ENCODE data around the gene TSPOAP1. TPM values are rescaled to one million over a fixed set of nuclear protein-coding genes. Genes with fewer than 3 reads are reported as not detected.

TSPOAP1 gene
- total RNA-seq, 4 donors from 2014 or later, result 0.59 to 43.7 (median 32.4) TPM

DNA sequence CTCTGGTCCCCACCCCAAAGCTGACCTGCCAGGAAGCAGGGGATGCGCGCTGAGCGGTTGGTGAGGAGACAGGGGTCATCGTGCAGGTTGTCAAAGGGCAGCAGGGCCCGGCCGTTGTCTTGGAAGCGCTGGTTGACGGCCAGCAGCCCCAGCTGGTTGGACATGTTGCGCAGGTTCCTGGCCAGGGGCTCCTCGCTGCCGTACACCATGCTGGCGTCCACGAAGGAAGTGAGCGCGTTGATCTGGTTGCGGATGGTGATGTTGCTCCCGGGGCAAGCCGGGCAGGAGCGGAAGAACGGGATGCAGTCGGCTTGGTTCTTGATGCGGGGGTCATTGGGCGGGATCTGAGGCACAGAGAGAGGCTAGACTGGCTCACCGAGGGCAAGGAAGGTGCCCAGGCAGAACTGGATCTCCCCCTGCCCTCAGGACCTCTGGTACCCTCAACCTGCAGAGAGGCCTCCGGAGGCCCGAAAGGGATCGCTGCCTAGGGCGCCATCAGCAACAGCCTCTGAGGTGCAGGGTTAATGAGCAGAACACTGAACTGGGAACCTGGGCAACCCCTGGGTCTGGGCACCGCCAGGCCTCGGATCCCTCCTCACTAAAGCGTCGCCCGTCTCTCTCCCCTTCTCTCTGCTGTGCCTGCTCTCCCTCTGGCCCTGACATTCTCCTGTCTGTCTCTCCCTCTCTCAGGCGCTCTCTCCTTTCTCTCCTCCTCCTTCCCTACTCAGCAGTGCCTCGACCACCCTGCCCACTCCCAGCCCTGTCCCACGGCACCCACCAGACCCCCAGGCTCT lies 50.6 kb downstream of the TSPOAP1 start:
- no peak for TF ChIP-seq POLR2A (IDR thresholded peaks at IDR 0.05)
- TF ChIP-seq CTCF (IDR thresholded peaks at IDR 0.05), result no peak
- intact Hi-C loops (cut with DNase I; ENCODE audit: low total_unique reads), result no loop called here
- Histone ChIP-seq H3K36me3 (no peaks in the 10 kb centered on the region), H3K27me3 (no peaks in the 10 kb centered on the region), H3K4me1 (no peaks in the 10 kb centered on the region), H3K27ac (no peak overlapping the region), H3K9me3 (no peaks in the 10 kb centered on the region), H3K4me3 (no peak overlapping the region)
- DNase-seq, result no peak

DNA sequence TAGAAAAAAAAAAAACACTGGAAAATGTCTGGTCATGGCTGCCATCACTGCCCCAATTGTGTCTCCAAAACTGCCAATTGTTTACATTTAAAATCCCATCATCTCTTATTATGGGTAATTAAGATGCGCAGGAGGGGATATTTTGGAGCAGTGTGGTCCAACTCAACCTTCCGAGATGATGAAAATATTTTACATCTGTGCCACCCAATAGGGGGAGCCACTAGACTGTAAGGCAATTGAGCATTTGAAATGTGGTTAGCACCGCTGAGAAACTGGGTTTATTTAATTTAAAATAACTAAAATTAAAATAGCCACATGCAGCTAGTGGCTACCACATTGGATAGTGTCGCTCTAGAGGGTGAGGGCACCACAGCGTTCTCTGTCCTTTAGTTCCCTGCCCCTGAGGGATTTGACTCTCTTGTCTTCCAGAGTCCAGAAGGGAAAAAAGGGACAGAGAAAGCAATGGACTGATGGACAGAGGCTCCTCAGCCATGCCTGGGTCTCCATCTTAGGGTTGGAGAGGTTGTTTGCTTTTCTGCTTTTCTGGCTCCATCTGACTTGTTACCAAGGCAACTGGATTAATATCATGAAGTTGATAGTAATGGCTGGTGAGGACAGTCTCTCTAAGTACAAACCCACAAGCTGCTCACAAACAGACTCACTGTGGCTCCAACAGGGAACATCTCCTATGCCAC lies 51.3 kb downstream of the TSPOAP1 start:
- Histone ChIP-seq H3K36me3 (no peaks in the 10 kb centered on the region), H3K27me3 (no peaks in the 10 kb centered on the region), H3K27ac (no peak overlapping the region), H3K4me1 (no peaks in the 10 kb centered on the region), H3K4me3 (no peak overlapping the region), H3K9me3 (no peaks in the 10 kb centered on the region)
- DNase-seq, result no peak
- TF ChIP-seq POLR2A (IDR thresholded peaks at IDR 0.05), result no peak
- TF ChIP-seq CTCF (IDR thresholded peaks at IDR 0.05), result no peak
- intact Hi-C loops (cut with DNase I; ENCODE audit: low total_unique reads), result no loop called here

- intact Hi-C loops (cut with DNase I; ENCODE audit: low total_unique reads), result no loop called here
- Histone ChIP-seq H3K4me3 (no peak overlapping the region), H3K36me3 (no peaks in the 10 kb centered on the region), H3K9me3 (no peaks in the 10 kb centered on the region), H3K4me1 (no peaks in the 10 kb centered on the region), H3K27ac (no peak overlapping the region), H3K27me3 (no peaks in the 10 kb centered on the region)
- no peak for TF ChIP-seq CTCF (IDR thresholded peaks at IDR 0.05)
- no peak for TF ChIP-seq POLR2A (IDR thresholded peaks at IDR 0.05)
- DNase-seq, result no peak
These were observed 52.2 kb downstream of the TSPOAP1 start for GRCh38 chr17:58276423-58276822.

DNA sequence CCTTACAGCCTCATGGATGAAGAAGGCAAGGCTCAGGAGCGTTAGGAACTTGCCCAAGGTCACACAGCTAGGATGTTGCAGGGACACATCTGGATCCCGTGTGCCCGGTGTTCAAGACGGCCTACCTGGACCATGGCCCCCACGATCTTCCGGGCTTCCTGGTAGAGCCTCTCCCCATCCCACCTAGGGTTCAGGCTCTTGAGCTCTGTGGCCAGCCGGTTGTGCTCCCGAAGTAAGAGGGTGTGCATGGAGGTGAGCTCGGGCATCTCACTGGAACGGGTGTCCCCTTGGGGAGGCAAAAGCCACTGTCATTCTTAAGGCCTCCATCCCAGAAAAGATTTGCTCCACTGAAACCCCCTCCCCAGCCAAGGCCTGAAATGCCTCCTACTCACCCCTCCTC lies 53.2 kb downstream of the TSPOAP1 start:
- TF ChIP-seq POLR2A (IDR thresholded peaks at IDR 0.05), result no peak
- no peak for TF ChIP-seq CTCF (IDR thresholded peaks at IDR 0.05)
- Histone ChIP-seq H3K4me1 (no peaks in the 10 kb centered on the region), H3K36me3 (no peaks in the 10 kb centered on the region), H3K4me3 (no peak overlapping the region), H3K27me3 (no peaks in the 10 kb centered on the region), H3K27ac (no peak overlapping the region), H3K9me3 (no peaks in the 10 kb centered on the region)
- no peak for DNase-seq
- intact Hi-C loops (cut with DNase I; ENCODE audit: low total_unique reads), result no loop called here

GRCh38 chr17:58273453-58274104 lies 55.0 kb downstream of the TSPOAP1 start:
- Histone ChIP-seq H3K27ac (no peak overlapping the region), H3K4me3 (no peak overlapping the region), H3K4me1 (no peaks in the 10 kb centered on the region), H3K36me3 (no peaks in the 10 kb centered on the region), H3K9me3 (no peaks in the 10 kb centered on the region), H3K27me3 (no peaks in the 10 kb centered on the region)
- no peak for TF ChIP-seq CTCF (IDR thresholded peaks at IDR 0.05)
- TF ChIP-seq POLR2A (IDR thresholded peaks at IDR 0.05), result no peak
- intact Hi-C loops (cut with DNase I; ENCODE audit: low total_unique reads), result no loop called here
- DNase-seq, result no peak

Measured in uterus (tissue), 4 donors.